ENCODE data around the gene C2CD4C.

GRCh38 chr19:366205-366783 is 42.7 kb downstream of the C2CD4C start:
- TF ChIP-seq POLR2AphosphoS2 (IDR thresholded peaks at IDR 0.05; ENCODE audit: low read depth, low read length) = no peak
- no peak for TF ChIP-seq HDGF (IDR thresholded peaks at IDR 0.05)
- no peak for TF ChIP-seq ESRRA (IDR thresholded peaks at IDR 0.05; ENCODE audit: low read length)
- no peak for TF ChIP-seq SUZ12 (IDR thresholded peaks at IDR 0.05; ENCODE audit: unreplicated experiment)
- TF ChIP-seq, protein P1, sequence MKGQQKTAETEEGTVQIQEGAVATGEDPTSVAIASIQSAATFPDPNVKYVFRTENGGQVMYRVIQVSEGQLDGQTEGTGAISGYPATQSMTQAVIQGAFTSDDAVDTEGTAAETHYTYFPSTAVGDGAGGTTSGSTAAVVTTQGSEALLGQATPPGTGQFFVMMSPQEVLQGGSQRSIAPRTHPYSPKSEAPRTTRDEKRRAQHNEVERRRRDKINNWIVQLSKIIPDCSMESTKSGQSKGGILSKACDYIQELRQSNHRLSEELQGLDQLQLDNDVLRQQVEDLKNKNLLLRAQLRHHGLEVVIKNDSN (IDR thresholded peaks at IDR 0.05; ENCODE audit: borderline replicate concordance, extremely low read length, insufficient read depth, low read depth, low read length) = no peak
- no peak for TF ChIP-seq YY1 (IDR thresholded peaks at IDR 0.05; ENCODE audit: low read depth, low read length)
- no peak for TF ChIP-seq CBX3 (IDR thresholded peaks at IDR 0.05; ENCODE audit: borderline replicate concordance, low read depth)
- TF ChIP-seq RELB (IDR thresholded peaks at IDR 0.05; ENCODE audit: low read depth) = no peak
- no peak for TF ChIP-seq CTCF (IDR thresholded peaks at IDR 0.05 in 2 of 3, conservative IDR thresholded peaks at IDR 0.05 in 1 of 3; ENCODE audit: control insufficient read depth in 2 of 3, extremely low read depth in 1 of 3, insufficient read depth in 1 of 3, low read depth in 3 of 3, low read length in 3 of 3)
- no peak for TF ChIP-seq EZH2 (IDR thresholded peaks at IDR 0.05; ENCODE audit: borderline replicate concordance, control insufficient read depth, low read depth, low read length)
- no peak for TF ChIP-seq POLR2A (IDR thresholded peaks at IDR 0.05; ENCODE audit: low read depth, low read length)
